GM12873 (cell line): Measurements from ENCODE around the gene KRTDAP.

Experiments used
- TF ChIP-seq, protein P1 (sequence below): IDR thresholded peaks from 2 replicates; pipeline ENCODE4 v1.5.1; 2012; ENCODE audit warnings: low read depth, mild to moderate bottlenecking, moderate library complexity, low read length, control low read depth; ENCODE audit not compliant: insufficient read depth; ENCODE audit errors: missing control alignments

The KRTDAP gene

DNA sequence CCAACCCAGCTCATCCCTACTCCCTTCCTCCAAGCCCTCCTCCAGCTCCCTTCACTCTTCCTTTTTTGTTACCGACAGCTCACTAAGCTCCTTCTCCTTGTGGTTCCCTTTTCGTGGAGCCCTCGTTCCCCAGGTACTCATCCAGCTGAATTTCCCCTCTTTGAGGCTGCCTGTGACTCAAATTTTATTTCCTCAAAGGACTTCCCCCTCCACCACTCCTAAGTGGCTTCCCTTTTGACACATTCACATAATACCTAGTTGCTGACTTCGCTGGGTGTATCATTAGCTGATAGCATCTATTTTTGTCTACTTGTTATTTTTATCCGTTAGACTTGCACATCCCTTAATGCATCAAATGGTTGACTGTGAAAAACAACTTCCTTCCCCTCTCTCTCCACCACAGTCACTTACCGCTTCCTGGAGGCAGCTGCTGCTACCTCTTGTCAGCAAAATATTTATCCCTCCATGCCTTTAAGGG lies 27.7 kb downstream of the KRTDAP start:
- TF ChIP-seq, protein P1, sequence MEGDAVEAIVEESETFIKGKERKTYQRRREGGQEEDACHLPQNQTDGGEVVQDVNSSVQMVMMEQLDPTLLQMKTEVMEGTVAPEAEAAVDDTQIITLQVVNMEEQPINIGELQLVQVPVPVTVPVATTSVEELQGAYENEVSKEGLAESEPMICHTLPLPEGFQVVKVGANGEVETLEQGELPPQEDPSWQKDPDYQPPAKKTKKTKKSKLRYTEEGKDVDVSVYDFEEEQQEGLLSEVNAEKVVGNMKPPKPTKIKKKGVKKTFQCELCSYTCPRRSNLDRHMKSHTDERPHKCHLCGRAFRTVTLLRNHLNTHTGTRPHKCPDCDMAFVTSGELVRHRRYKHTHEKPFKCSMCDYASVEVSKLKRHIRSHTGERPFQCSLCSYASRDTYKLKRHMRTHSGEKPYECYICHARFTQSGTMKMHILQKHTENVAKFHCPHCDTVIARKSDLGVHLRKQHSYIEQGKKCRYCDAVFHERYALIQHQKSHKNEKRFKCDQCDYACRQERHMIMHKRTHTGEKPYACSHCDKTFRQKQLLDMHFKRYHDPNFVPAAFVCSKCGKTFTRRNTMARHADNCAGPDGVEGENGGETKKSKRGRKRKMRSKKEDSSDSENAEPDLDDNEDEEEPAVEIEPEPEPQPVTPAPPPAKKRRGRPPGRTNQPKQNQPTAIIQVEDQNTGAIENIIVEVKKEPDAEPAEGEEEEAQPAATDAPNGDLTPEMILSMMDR = no peak

DNA sequence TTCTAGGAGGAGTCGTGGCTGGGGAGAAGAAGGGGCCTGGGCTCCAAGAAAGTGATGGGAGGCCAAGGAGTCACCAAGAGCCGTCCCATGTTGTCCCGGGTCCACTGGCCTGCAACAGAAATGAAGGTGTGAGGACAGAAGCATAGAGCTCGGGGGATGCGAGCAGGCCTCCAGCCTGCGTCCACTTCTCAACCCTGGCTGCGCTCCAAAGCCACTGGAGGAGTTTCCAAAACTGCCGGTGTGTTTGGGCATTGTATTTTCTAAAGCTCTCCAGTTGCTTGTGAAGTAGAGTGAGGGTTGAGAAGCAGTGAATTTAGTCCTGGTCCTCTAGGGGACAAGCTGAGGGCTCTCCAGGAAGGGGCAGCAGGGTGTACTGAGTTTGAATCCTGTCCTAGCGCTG lies 29.2 kb downstream of the KRTDAP start:
- TF ChIP-seq, protein P1 = no peak

DNA sequence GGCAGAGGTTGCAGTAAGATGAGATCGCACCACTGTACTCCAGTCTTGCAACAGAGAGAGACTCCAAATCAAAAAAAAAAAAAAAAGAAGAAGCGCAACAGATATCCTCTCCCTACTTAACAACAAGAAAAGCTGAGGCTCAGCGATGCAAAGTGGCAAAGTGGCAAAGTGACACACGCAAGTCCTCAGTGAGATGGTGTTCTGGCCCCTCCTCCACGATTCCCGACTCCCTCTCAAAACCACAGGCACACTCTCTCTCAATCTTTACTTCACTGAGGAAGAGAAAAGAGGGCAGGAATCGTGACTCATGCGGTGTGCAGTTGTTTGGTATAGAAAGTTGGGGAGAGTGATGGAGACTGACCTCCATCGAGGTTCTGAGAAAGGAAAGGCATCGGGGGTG lies 29.7 kb downstream of the KRTDAP start:
- TF ChIP-seq, protein P1 = no peak

DNA sequence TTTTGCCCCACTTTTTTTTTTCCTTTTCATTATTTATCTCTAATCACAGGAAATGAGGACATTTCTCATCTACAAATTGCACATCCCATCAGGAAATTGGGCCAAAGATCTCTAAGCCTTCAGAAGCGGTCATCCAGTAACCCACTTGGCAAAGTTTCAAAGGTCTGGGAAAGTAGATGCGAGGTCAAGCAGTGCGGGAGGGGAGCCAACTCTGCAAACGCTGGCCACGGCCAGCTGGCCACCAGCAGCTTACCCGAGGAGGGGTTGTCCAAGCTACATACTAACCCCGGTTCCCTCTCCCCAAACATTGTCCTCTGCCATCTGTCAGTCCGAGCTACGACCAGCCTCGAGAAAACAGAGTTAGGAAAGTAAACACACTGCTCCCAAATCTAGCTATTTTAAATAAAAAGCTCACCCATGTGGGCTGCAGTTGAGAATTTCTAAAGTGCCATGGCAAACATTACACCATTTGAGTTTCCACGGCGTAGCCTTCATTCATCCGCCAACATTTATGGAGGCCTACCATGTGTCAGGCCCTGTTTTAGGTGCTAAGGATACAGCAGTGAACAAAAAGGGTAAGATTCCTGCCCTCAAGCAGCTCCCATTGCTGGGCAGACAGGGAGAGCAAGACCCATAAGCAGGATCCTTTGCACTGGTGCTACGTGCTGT lies 30.7 kb downstream of the KRTDAP start:
- TF ChIP-seq, protein P1 = no peak

DNA sequence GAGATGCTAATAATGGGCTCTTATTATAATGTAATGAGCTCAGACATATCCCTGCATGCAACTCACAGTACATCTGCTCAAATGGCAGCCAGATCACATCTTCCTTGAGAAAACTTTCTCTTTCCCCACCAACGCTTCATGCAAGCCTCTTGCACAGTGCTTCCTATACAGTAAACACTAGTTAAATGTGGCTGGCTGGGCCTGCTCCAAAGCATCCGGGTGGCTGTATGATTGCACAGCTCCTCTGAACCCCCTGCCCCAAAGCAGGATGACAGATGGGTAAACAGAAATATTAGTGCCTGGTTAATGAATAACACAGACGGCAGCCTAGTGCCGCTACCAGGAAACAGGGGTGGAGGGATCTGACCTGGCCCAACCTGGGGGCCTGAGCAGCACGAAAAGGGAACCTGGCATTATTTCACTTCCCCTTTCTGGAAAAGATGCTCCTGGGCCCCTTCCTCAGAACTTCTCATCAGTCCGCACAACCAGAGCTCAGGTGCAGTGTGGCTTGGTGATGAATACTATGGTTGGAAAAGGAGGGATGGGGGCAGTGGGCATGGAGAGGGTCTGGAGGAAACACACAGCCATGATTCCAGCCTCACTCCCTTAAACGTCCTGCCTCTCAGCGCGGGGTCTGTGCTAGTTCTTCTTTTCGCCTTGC lies 31.4 kb downstream of the KRTDAP start:
- TF ChIP-seq, protein P1 = no peak

DNA sequence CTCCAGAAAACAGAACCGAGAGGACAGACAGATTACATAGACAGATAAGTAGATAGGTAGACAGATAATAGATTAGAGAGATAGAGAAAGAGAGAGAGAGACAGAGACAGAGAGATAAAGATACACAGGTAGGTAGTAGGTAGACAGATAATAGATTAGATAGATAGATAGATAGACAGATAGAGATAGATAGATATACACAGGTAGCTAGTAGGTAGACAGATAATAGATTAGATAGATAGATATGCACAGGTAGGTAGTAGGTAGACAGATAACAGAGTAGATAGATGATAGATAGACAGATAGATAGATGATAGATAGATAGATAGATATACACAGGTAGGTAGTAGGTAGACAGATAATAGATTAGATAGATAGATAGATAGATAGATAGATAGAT lies 32.1 kb downstream of the KRTDAP start:
- TF ChIP-seq, protein P1 = no peak

DNA sequence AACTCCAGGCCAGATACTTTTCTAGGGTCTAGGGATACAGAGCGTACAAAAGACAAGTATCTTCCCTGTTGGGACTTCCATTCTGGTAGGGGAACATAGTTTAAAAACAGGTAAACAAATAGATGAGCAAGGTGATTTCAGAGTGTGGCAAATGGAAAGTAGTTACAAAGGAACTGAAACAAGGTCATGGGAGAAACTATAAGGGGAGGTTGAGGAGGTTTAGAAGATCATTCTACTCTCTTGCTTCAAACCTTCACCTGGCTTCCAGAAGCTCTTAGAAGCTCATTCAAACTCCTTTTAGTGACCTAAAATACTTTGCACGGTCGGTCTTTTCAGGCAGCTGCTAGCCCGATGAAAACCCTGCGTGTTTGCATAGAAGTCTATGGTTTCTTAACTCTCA lies 33.1 kb downstream of the KRTDAP start:
- TF ChIP-seq, protein P1 = no peak
